Peyer's patch (tissue), 4 donors: ENCODE measurements around the gene NARF.

Experiments used
- POLR2A ChIP-seq, 2 donors: fragments of 450-650 bp; IDR thresholded peaks; one replicate each; pipeline ENCODE4 v1.5.1; 2017; ENCODE audit warnings: antibody characterized with exemption in 2 of 2, mild to moderate bottlenecking in 2 of 2, moderate library complexity in 2 of 2
- TF ChIP-seq, protein P1 (sequence below), 6 experiments: fragments of 450-650 bp in 4 of 6; fragments of 200-600 bp in 2 of 6; sonication (generic) in 1 of 6; IDR thresholded peaks; one replicate each; pipeline ENCODE4 v1.5.1; 2017 to 2019; ENCODE audit warnings: antibody characterized with exemption in 6 of 6, mild to moderate bottlenecking in 3 of 6, moderate library complexity in 1 of 6

DNA sequence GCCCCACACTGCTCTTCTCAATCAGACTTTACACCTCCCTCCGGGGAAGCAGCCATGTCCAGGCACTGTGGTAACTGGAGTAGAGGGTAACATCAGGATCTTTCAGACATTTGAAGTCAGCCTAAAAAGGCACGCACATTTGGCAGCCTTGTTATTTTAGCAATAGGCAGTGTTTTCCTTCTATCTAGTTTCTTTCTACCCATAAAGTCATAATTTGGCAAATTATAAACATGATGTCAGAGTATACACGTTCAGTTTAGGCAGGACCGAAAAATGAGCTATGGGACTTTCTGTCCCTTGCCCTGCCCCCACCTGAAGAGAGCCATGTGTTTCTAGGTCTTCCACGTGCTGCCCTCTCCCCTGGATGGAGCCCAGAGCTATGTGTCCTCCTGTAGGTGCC is 21.1 kb downstream of the NARF start:
- TF ChIP-seq, protein P1, sequence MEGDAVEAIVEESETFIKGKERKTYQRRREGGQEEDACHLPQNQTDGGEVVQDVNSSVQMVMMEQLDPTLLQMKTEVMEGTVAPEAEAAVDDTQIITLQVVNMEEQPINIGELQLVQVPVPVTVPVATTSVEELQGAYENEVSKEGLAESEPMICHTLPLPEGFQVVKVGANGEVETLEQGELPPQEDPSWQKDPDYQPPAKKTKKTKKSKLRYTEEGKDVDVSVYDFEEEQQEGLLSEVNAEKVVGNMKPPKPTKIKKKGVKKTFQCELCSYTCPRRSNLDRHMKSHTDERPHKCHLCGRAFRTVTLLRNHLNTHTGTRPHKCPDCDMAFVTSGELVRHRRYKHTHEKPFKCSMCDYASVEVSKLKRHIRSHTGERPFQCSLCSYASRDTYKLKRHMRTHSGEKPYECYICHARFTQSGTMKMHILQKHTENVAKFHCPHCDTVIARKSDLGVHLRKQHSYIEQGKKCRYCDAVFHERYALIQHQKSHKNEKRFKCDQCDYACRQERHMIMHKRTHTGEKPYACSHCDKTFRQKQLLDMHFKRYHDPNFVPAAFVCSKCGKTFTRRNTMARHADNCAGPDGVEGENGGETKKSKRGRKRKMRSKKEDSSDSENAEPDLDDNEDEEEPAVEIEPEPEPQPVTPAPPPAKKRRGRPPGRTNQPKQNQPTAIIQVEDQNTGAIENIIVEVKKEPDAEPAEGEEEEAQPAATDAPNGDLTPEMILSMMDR (IDR thresholded peaks at IDR 0.05): no peak
- no peak for TF ChIP-seq POLR2A (IDR thresholded peaks at IDR 0.05)
